GM19193 (cell line): ENCODE measurements around the gene KLHL33.

Experiments
- POLR2A ChIP-seq: IDR thresholded peaks from 4 replicates; pipeline ENCODE4 v1.6.1; 2011; ENCODE audit not compliant: insufficient read depth, insufficient read length; ENCODE audit errors: extremely low read depth

The KLHL33 gene

GRCh38 chr14:20376071-20376588, 59.8 kb downstream of the KLHL33 start:
- no peak for TF ChIP-seq POLR2A
